Activated naive CD4-positive, alpha-beta T cell treated with anti-CD3 and anti-CD28 coated beads, Interleukin-2, amount 50 U/mL, for 16 hours (primary cell): ENCODE measurements around the gene AXIN2.

Source experiments
- DNase-seq: peaks from one replicate; pipeline ENCODE4 v3.0.0-alpha.2; 2020

Gene AXIN2

DNA sequence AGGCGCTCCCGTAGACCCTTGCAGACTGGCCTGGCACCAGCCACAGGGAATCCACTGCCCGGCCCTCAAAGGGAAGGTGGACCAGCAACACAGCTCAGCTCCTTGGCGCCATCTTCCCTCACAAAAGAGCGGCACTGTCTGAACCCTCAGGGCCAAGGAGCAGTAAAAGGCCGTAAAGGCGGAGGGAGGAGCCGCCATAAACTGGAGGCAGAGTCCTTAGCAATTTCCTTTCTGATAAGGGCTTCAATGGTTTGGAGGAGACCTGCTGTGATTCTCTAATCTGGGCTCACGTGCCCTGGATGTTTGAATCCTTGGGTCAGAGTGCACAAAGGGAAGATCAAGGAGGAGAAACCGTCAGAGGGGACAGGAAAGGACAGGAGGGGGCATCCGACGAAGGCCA, 15.5 kb upstream of the AXIN2 start:
- DNase-seq: no peak

DNA sequence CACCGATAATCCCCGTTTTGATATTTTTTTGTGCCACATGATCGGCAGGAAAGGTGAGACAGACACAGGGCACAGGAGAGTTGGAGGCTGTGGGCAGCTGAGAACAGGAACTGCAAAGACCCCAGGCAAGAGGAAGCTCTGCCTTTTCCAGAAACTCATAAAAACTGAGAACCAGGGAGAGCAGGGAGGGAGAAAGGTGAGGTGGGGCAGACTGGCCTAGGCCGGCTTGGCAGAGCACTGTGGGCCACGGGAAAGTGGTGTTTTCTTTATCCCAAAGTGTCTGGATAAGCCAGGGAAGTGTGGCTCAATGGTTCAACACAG, 11.8 kb upstream of the AXIN2 start:
- DNase-seq: no peak

DNA sequence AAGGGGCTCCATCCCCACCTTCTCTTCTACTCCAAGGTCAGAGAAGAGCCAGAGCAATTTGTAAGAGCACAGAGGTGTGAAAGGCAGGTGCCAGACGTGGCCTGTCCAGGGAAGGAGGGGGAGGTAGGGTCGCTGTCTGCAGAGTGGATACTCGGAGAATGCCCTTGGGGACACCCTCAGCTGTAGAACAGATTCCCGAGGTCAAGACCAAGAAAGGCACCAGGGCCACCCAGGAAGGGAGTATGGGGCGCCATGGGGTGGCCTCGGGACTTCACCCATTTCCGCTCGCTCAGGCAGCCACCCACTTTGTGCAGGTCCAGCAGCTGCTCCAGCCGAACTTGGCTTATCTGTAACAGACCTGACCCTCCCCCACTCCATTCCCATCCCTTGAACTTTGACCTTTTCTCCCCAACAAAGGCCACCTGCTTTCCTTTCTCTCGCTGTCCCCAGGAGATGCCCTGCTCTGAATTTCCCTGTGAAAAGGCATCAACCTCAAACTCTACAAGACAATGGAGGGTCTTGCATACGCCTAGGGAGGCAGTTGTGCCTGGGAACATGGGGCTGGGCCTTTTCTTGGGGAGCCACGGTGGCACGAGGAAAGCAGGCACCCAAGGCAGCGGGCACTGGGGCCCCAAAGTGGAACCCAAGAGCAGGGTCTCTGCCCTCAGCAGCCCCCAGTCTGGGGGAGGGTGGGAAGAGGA, 11.3 kb upstream of the AXIN2 start:
- DNase-seq: no peak

DNA sequence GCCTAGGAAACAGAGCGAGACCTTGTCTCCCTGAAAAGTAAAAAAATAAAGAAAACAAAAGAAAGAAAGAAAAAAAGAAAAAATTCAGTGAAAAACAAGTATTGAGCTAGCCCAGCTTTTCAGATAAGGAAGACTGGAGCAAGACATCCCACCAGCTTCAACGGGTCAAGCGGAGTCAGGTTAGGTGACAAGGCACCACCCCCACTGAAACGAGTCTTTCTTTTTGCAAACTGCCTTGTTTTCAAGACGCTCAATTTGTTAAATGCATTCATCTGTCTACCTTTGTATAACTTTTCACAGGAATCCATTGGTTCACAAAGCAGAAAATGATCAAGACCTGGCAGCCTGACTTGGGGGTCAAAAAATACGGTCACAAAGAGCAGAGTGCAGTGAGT, 10.7 kb upstream of the AXIN2 start:
- DNase-seq: no peak

DNA sequence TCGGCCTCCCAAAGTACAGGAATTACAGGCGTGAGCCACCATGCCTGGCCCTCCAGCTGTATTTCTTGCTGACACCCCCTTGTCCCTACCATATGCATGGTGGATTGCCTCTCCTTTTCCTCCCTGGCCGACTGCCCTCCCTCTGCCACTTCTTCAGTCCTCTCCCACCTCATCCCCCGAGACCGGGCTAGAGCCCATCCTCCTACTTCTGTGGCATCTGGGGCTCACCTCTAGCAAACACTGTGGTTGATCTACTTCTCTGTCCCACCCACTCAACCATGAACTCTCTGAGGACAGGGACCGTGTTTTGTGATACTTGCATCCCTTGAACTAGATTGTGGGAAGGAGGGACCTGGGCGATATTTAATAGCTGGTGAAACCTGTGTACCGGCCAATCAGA, 7.5 kb upstream of the AXIN2 start:
- DNase-seq: no peak

DNA sequence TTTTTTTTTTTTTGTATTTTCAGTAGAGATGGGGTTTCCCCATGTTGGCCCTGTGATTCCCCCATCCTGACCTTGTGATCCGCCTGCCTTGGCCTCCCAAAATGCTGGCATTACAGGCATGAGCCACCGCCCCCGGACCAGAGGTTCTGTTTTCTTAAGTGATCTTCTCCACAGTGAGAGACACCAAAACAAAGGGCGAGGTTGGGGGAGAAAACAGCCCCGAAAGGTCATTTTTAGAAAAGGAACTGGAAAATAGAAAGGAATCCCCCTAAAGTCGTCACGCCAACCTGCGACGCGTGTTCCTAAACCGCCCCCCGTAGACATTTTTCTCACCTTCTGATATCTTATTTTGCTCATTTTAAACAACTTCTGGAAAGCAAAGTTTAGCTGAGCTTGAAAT, 6.1 kb upstream of the AXIN2 start:
- DNase-seq: no peak

DNA sequence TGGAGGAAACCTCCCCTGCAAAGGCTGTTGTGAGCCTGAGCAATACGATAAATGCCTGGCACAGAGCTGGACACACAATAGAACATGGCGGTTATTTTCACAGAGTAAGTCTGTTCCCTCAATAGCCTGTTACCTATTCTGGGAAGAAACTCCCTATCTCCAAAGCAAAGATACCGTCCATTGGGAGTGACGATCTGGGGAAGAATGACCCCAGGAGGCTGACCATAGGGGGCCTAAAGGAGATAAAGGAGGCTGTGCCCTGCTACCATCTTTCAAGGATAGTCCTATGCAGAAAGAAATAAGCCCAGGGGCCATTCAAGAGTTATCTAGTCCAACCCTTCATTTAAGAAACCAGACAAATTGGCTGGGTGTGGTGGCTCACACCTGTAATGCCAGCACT, 4.1 kb upstream of the AXIN2 start:
- DNase-seq: no peak

DNA sequence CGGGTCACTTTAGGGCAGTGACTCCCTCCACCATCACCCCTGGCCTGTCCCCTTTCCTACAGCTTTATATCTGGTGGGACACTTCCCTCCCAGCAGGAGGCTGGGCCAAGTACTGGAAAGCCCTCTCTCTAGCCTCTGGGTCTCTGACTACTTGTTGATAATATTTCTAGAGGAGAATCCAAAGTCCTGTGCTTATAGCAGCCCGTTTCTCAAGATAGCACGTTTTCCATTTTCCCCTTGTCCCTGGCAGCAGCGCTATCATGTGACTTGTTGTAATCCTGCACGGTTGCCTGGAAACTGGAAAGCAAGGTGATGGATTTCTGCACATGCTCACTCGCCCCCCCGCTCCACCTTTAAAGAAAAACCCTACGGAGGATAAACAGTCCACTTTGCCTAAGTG, 3.3 kb upstream of the AXIN2 start:
- DNase-seq: no peak

DNA sequence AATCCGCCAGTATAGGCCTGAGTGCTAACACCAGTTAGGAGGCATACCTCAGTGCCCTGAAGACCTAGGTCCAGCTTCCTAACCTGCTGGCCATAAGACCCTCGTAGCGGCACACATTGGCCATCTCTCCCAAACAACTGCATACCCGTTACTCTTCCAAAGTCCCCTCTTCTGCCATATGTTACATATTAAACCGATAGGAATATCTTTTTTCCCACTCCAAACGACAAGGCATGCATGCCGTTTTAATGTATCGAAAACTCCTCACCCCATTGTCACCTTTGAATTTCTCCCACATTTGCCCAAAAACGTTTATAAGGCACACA, 721 bp upstream of the AXIN2 start:
- DNase-seq: no peak

DNA sequence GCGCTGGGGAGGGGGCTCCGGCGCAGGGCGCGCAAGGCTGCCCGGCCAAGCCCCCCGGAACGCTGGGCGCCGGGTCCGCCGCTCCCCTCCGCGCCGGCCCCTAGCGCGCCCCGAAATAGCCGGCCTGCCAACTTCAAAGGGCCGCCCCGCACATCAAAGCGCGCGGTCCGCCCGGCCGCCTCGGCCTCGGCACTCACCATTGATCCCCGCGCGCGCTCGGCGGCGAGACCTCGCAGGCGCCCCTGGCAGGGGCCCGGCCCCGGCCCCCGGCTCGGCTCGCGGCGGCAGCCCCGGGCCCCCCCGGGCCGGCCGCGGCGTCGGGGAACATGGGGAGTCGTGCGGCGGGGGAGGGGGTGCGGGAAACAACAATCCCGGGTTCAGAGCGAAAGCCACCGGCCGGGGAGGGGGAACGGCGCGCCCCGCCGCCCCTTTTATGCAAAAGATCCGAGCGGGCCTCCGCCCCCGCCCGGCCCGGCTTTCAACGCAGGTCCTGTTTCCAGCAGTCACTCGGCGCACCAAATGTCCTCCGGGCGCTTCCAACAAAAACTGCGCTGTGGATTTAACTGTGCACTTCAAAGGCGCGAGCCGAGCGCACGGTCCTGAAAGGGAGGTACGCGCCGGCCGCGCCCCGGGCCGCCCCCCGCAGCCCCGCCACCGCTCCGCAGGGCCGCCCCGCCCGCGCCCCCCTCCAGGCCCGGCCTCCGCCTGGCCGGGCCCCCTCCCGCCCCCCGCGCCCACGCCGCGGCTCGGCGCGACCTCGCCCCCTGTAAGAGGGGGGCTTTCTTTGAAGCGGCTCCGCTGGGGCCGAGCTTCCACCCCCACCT, 608 bp downstream of the AXIN2 start:
- peak; percentile 82 for DNase-seq

DNA sequence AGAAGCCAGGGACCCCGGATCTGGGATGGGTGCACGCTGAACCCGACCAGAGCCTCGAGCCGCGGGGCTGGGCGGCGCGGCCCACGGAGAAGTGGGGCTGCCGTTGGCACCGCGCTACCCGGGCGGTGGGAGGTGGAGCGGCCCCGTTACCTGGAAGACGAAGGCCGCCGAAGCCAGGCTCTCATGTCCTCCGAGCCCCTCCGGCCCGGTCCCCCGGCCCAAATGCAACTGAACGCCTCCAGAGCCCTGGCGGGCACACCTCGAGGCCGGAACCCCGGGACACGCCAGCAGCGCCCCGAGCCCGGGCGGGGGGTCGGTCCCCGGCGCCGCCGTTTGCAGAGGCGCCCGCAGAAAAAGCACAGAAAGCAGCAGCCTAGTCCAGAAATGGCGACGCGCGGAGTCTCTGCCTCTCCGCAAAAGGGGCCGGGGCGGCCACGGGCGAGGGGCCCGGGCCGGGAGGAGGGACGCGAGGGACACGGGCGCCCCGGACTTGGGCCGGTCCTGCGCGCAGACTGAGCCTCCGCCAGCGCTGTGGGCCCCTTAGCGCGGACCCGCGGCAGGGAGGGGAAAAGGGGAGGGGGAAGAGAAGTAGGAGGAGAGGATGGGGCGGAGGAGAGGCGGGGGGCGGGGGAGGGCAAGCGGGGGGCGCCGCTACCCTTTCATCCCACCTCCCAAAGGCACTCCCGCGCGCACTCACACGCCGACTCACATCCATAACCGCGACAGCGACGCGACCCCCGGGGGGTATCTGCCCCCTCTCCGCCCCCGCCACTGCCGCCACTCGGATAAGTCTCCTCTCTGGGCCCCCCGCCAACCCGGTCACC, 1.4 kb downstream of the AXIN2 start:
- DNase-seq: peak; percentile 40

DNA sequence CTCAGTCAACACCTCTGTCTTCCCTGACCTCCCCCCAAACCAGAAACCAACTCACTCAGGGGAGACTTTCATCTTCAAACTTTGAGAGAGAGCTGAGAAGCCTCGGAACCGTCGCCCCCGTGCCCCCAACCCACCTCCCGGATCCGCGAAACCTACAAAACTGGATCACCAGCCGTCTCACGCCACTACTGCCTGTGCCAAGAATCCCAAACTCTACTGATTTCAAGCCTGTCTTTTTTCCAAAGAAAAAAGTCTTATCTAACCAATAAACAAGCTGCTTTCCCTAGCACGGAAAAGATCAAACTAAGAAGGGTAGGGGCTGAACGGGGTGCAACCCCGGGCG, 2.0 kb downstream of the AXIN2 start:
- no peak for DNase-seq

DNA sequence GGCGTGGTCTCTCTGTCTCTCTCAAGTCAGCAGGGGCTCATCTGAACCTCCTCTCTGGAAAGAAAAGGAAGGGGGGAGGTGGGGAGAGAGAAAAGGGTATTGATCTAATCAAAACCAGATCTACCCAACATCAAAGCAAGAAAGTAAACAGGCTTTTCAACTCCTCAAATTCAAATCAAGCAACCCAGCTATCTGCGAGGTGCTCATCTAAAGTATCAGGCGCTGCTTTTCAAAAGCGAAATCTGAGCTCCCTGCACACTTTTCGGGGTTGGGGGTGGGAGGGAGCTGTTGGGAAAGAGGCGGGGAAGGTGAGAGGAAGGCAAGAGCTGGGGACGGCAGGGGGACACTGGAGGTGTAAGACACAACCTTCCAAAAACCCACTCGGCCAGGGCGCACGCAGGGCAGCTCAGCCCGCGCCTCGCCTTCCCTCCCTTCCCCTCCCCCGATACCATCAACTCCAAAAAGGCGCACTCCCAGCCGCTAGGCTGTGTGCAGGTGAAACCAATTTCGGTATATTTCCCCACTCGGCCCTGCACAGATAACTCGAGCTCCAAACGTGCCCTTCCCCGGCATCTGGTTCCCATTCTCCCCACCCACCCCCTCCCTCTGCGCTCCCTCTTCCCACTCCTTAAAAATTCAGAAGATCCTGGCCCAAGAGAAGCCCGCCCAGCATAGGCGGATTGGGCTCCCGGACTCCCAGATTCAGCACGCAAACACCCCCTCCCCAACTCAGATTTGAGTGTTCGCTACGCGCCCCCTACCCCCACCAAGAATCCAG, 2.6 kb downstream of the AXIN2 start:
- peak; percentile 27 for DNase-seq

DNA sequence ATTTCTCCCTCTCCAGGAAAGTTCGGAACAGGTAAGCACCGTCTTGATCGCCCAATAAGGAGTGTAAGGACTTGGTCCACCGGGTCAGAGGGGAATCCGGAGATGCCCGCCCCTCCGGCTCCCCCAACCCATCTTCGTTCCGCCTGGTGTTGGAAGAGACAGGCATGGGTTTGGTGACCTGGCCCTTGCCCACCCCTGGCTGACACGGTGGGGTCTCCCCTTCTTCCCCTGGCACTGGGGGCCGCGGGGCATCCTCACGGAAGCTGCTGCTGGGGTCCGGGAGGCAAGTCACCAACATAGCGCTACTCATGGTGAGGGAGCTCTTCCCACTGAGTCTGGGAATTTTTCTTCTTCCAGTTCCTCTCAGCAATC, 3.2 kb downstream of the AXIN2 start:
- DNase-seq: no peak

DNA sequence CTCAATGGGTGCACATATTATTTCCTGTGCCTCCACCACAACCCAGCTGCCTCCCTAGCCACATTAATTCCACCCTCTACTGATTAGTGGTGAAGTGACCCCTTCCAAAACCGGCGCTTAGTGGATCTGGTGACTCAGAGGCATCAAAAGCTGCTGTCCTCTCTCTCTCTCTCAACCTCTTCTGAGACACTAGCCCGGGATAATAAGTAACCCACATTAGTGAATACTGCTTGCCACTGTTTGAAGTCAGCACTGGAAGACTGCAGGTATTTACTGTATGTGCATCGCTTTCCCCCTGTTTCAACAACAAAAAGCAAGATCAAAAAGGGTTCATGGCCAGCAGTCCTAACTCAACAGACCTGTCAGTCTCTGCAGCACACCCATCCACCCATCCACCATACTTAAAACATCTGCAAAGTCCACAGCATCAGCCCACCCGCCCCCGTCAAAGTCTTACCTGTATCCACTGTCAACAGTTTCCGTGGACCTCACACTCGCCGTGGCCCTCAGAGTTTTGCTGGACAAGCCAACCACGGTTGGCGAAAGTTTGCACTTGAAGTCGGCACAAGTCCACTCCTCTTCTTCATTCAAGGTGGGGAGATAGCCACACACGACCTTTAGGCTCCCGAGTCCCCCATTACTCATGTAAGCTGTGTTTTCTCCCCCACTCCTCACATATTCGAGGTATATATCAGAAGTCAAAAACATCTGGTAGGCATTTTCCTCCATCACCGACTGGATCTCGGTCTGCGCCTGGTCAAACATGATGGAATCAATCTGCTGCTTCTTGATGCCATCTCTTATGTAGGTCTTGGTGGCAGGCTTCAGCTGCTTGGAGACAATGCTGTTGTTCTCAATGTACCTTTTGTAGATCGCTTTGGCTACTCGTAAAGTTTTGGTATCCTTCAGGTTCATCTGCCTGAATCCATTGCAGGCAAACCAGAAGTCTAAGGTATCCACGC, 3.8 kb downstream of the AXIN2 start:
- no peak for DNase-seq

DNA sequence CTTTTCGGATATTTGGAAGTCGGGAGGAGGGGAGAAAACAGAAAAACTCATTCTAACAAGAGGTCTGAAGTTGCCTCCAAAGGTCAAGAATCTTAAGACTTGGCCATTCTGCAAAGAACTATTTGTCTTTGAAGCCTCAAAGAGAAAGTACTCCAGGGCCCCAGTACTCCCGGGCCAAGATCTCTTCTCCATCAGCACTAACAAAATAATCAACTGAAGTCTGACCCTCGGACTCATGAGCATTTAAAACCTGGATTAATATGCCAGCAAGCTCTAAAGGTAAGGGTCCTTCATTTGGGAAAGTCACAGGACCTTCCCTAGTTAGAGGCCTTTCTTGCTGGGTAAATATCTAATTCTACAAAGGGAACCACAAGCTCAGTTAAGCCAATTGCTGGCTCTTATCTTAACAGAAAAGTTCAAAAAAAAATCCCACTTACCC, 4.5 kb downstream of the AXIN2 start:
- DNase-seq: no peak

DNA sequence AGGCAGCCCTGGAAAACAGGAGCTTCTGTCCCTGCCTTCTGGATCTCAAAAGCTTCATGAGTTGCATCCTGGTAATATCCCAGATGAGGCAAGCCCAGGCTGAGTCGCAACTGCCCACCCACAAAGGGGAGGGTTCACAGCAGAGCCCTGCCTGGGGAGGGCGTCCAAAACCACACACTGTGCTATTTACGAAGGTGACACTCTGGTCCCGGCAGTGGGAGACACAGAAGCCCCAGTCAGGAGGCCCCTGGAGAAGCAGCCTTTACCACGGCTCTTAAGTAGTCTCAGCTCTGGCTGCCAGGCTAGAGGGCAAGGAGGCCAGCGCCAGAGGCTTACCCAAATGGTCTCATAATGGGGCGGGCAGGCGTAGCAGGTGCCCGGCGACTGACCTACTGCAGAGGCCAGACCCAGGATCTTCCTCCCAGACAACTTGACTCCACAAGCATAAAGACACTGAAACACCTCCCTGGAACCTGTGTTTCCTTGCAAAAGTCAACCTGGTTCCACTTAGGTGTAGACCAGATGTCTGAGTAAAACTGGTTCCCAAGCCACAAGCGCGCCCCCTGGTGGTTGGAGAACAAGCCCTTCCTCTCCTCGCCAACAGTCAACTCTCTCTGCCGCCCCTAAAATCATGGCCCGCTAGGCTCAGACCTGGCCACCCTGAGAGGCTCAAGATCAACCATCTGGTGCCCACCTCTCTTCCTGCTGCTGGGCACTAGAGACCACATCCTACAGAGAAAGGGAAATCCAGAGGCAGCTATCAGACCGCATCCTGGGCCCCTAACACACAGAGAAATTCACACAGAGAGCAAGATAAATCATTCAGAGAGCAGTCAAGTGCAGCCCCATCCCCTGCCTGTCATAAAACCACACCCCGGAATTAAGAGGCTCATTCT, 5.2 kb downstream of the AXIN2 start:
- DNase-seq: peak; percentile 93

DNA sequence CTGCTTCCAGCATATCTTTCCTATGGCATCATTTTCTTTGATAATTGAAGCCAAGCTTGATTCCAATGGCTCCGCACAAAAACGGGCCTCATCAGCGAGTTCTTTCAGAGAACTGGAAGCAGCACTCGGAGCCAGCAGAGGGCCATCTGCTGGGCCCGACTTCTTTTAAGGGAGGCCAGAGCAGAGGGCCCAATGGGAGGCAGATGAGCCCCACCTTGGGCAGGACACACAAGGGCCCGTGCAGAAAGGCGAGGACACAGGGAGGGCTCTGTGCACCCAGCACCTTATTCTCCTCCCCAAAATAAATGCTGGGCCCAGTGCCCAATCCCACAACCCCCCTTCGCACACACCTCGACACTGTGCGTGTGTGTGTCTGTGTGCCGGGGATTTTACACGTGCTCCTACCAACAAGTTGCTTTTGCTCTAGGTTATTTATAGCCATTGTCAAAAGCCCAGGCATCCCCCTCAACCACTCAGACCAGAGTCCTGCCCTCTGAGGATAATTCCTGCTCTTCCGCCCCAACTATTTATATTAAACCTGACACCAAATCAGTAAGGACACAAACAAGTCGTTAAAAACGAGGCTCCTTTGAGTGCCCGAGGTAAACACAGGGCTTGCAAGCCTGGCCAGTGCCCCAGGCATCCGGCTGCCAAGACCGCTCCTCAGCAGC, 6.8 kb downstream of the AXIN2 start:
- no peak for DNase-seq

DNA sequence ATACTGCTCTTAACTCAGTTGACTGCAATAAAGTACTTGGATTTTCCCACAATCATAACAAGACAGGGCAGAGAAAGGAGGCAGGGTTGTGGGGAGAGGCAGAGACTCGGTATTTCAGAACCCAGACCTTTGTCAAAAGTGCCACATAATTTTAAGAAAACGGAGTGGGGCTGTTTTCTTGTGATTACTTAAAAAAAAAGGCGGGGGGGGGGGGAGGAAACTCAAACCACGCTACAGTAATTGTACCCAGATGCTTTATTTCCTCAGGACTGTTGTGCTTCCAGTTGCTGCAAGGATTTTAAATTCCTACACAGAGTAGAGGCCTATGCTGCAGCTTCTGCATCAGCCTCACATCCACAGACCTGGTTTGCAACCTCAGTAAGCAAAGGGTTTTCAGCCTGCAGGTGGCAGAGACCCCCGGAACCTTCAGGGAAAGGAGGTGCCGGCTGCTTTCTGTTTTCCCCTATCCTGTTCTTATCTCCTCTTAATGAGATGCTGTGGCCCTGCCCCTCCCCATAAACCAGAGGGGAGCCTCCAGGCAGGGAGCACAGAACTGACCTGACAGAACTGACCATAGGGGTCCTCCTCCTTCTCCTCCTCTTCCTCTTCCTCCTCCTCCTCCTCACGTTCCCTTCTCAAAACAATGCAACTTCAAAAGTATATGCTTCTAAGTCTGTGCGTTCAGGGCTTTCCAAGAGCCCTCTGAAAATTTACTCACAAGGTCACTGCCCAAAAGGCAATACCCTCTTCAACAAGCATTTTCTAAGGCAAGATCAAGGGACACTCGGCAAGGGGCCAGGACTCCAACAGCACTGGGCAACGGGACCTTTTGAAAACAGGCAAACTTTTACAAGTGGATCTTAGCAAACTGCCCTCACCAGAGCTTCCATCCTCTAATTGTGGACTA, 7.5 kb downstream of the AXIN2 start:
- DNase-seq: no peak
